Spleen (tissue), 11 donors: ENCODE data around the gene NIP7. TPM values are rescaled to one million over a fixed set of nuclear protein-coding genes. Genes with fewer than 3 reads are reported as not detected.

ENCODE experiments used
- DNase-seq: peaks from one replicate; pipeline ENCODE4 v3.0.0-alpha.2; 2020
- H3K27ac ChIP-seq, 8 donors: fragments of 200-600 bp; sonication (generic) in 7 of 8; 1 replicate in 4 of 8; 2 replicates in 4 of 8; pipeline versions ENCODE4 v1.5.0 to v1.8.0; 2016 to 2021; ENCODE audit warnings: inconsistent platforms in 4 of 8, mild to moderate bottlenecking in 4 of 8, moderate library complexity in 1 of 8
- H3K27me3 ChIP-seq, 7 donors: fragments of 200-600 bp; sonication (generic) in 6 of 7; replicated peaks in 1 of 7; 1 replicate in 4 of 7; 2 replicates in 3 of 7; pipeline versions ENCODE4 v1.5.0 to v1.8.0; 2016 to 2021; ENCODE audit warnings: inconsistent platforms in 3 of 7, mild to moderate bottlenecking in 1 of 7
- H3K36me3 ChIP-seq, 6 donors: fragments of 200-600 bp; sonication (generic) in 5 of 6; 1 replicate in 4 of 6; 2 replicates in 2 of 6; pipeline versions ENCODE4 v1.5.0 to v1.8.0; 2016 to 2021; ENCODE audit warnings: inconsistent platforms in 2 of 6
- H3K4me1 ChIP-seq, 6 donors: fragments of 200-600 bp; sonication (generic) in 5 of 6; 1 replicate in 3 of 6; 2 replicates in 3 of 6; pipeline versions ENCODE4 v1.5.0 to v1.8.0; 2016 to 2021; ENCODE audit warnings: inconsistent platforms in 3 of 6
- H3K4me3 ChIP-seq, 8 donors: fragments of 200-600 bp; sonication (generic) in 7 of 8; 1 replicate in 4 of 8; 2 replicates in 4 of 8; pipeline versions ENCODE4 v1.5.0 to v1.8.0; 2016 to 2021; ENCODE audit warnings: inconsistent platforms in 4 of 8, mild to moderate bottlenecking in 4 of 8, moderate library complexity in 2 of 8
- H3K9me3 ChIP-seq, 8 donors: fragments of 200-600 bp; sonication (generic) in 7 of 8; 1 replicate in 4 of 8; 2 replicates in 4 of 8; pipeline versions ENCODE4 v1.5.0 to v1.8.0; 2016 to 2021; ENCODE audit warnings: inconsistent platforms in 4 of 8
- CTCF ChIP-seq, 11 experiments: fragments of 200-600 bp in 7 of 11; fragments of 450-650 bp in 4 of 11; sonication (generic) in 4 of 11; IDR thresholded peaks in 8 of 11; conservative IDR thresholded peaks in 3 of 11; 1 replicate in 7 of 11; 2 replicates in 4 of 11; pipeline versions ENCODE4 v1.4.0 to v1.8.0; 2016 to 2021; ENCODE audit warnings: antibody characterized with exemption in 11 of 11, inconsistent platforms in 4 of 11, mild to moderate bottlenecking in 1 of 11
- POLR2A ChIP-seq, 3 donors: fragments of 450-650 bp; IDR thresholded peaks; one replicate each; pipeline ENCODE4 v1.5.1; 2017; ENCODE audit warnings: antibody characterized with exemption in 3 of 3, mild to moderate bottlenecking in 1 of 3
- POLR2AphosphoS5 ChIP-seq, 3 donors: sonication (generic); formaldehyde crosslinking; IDR thresholded peaks; one replicate each; pipeline ENCODE4 v1.5.1; 2017; ENCODE audit warnings: antibody characterized with exemption in 3 of 3
- WGBS, 5 donors: extraction: QIAGEN DNeasy Blood & Tissue Kit in 3 of 5; methylation state at CpG; one replicate each; pipeline versions ENCODE4 v1.1.5 to v1.1.7; 2013 to 2018; 5-methylcytosine and 5-hydroxymethylcytosine counted together
- intact Hi-C: fragments of 100-400 bp; cut with DNase I; formaldehyde crosslinking; loops from one replicate; pipeline ENCODE4 v1.15.0; 2023; ENCODE audit warnings: low total_unique reads
- polyA plus RNA-seq, 3 donors: library from polyadenylated mRNA; stranded (reverse); fragments of 200-250 nt; gene quantifications; one replicate each; pipeline ENCODE4 v1.2.1, GENCODE V29; 2013
- total RNA-seq, 7 donors: library from RNA; depleted of rRNA in 3 of 7; stranded (reverse); fragments of >200 nt in 3 of 7; fragmentation: NEBNext Ultra II Directional in 4 of 7; extraction: Animal tissue kit (Norgen Biotek cat#: 25700) in 4 of 7; gene quantifications; one replicate each; pipeline versions ENCODE4 v1.1.0 to v1.2.1, GENCODE V29; 2016 to 2021
- donor health status: healthy with polysubstance abuse.
- donor health status: DM: no; HTN: no; CAD: no; lungs with moderate emphysema.
- donor health status: DM: no; HTN: no; CAD: no.
- donor health status: Bipolar disorder and iron deficiency.
- donor health status: healthy.
- donor health status: DM: no; HTN: no; CAD: no.
- donor health status: DM: yes; HTN: yes; CAD: no.

NIP7 gene
- total and polyA plus RNA-seq, 10 donors = 10.2 to 25.0 (median 18.8) TPM

GRCh38 chr16:69306031-69306430 lies 33.5 kb upstream of the NIP7 start:
- H3K36me3 ChIP-seq = peaks cover 0 to 40% (median 3%) of the 10 kb centered on the region in 6 donors
- 76 to 87% (median 85%) methylated on average over 1 of the region's 1 CpG for WGBS, 5 donors
- intact Hi-C loops = no loop called here
- no peak overlapping the region for H3K4me3 ChIP-seq
- H3K27ac ChIP-seq = no peak overlapping the region
- DNase-seq = no peak
- H3K27me3 ChIP-seq = no peaks in the 10 kb centered on the region
- TF ChIP-seq POLR2AphosphoS5 (IDR thresholded peaks at IDR 0.05) (no peak), POLR2A (IDR thresholded peaks at IDR 0.05) (no peak), CTCF (IDR thresholded peaks at IDR 0.05 in 8 of 11, conservative IDR thresholded peaks at IDR 0.05 in 3 of 11) (no peak)
- H3K4me1 ChIP-seq = peaks cover 0 to 7% (median 6%) of the 10 kb centered on the region in 6 donors
- no peaks in the 10 kb centered on the region for H3K9me3 ChIP-seq

- H3K27me3 ChIP-seq = no peaks in the 10 kb centered on the region
- 88 to 100% (median 94%) methylated on average over 1 of the region's 1 CpG for WGBS, 5 donors
- TF ChIP-seq POLR2AphosphoS5 (IDR thresholded peaks at IDR 0.05) (no peak), POLR2A (IDR thresholded peaks at IDR 0.05) (no peak), CTCF (IDR thresholded peaks at IDR 0.05 in 8 of 11, conservative IDR thresholded peaks at IDR 0.05 in 3 of 11) (no peak)
- no peak for DNase-seq
- peaks cover under 1 to 13% (median 11%) of the 10 kb centered on the region in 6 donors for H3K4me1 ChIP-seq
- H3K4me3 ChIP-seq = no peak overlapping the region
- peaks cover 0 to 29% (median 0%) of the 10 kb centered on the region in 6 donors for H3K36me3 ChIP-seq
- H3K9me3 ChIP-seq = no peaks in the 10 kb centered on the region
- no peak overlapping the region for H3K27ac ChIP-seq
- intact Hi-C loops = no loop called here
Measured at GRCh38 chr16:69307091-69307490, 32.5 kb upstream of the NIP7 start.

- Histone ChIP-seq H3K9me3 (no peaks in the 10 kb centered on the region), H3K27ac (no peak overlapping the region), H3K27me3 (no peaks in the 10 kb centered on the region), H3K36me3 (peaks cover 0 to 21% (median 0%) of the 10 kb centered on the region in 6 donors), H3K4me3 (no peak overlapping the region), H3K4me1 (peaks cover 8 to 21% (median 19%) of the 10 kb centered on the region in 6 donors)
- WGBS, 5 donors = 91 to 98% (median 97%) methylated on average over 2 of the region's 2 CpGs
- no peak for DNase-seq
- TF ChIP-seq POLR2AphosphoS5 (IDR thresholded peaks at IDR 0.05) (no peak), POLR2A (IDR thresholded peaks at IDR 0.05) (no peak), CTCF (IDR thresholded peaks at IDR 0.05 in 8 of 11, conservative IDR thresholded peaks at IDR 0.05 in 3 of 11) (no peak)
- intact Hi-C loops = no loop called here
Measured at GRCh38 chr16:69307856-69308255, 31.7 kb upstream of the NIP7 start.

- Histone ChIP-seq H3K4me3 (no peak overlapping the region), H3K27me3 (no peaks in the 10 kb centered on the region), H3K4me1 (peaks cover 11 to 35% (median 29%) of the 10 kb centered on the region in 6 donors), H3K9me3 (no peaks in the 10 kb centered on the region), H3K36me3 (peaks cover 0 to 23% (median 2%) of the 10 kb centered on the region in 6 donors), H3K27ac (no peak overlapping the region)
- intact Hi-C loops = no loop called here
- 83 to 93% (median 90%) methylated on average over 12 of the region's 12 CpGs for WGBS, 5 donors
- no peak for TF ChIP-seq CTCF (IDR thresholded peaks at IDR 0.05 in 8 of 11, conservative IDR thresholded peaks at IDR 0.05 in 3 of 11)
- TF ChIP-seq POLR2AphosphoS5 (IDR thresholded peaks at IDR 0.05) = peak in 1 of 3 donors; percentile 9
- no peak for TF ChIP-seq POLR2A (IDR thresholded peaks at IDR 0.05)
- peak; percentile 71 for DNase-seq
Measured at GRCh38 chr16:69309316-69309715, 30.3 kb upstream of the NIP7 start.
